Transverse colon (tissue), 4 donors: ENCODE data around the gene EIF4E1B. TPM values are rescaled to one million over a fixed set of nuclear protein-coding genes. Genes with fewer than 3 reads are reported as not detected.

Experiments
- DNase-seq: peaks from one replicate; pipeline ENCODE4 v3.0.0-alpha.2; 2019
- H3K27ac ChIP-seq, 4 donors: fragments of 200-600 bp; sonication (generic); 2 replicates each; pipeline ENCODE4 v1.5.1; 2016 to 2018; ENCODE audit warnings: inconsistent platforms in 4 of 4
- H3K27me3 ChIP-seq: fragments of 200-600 bp; sonication (generic); 2 replicates; pipeline ENCODE4 v1.5.1; 2017; ENCODE audit warnings: inconsistent platforms
- H3K36me3 ChIP-seq, 4 donors: fragments of 200-600 bp; sonication (generic); 2 replicates each; pipeline ENCODE4 v1.5.1; 2017 to 2019; ENCODE audit warnings: inconsistent platforms in 4 of 4
- H3K4me1 ChIP-seq, 4 donors: fragments of 200-600 bp; sonication (generic); 2 replicates each; pipeline ENCODE4 v1.5.1; 2017 to 2020; ENCODE audit warnings: inconsistent platforms in 4 of 4
- H3K4me3 ChIP-seq, 4 donors: fragments of 200-600 bp; sonication (generic); 1 replicate in 1 of 4; 2 replicates in 3 of 4; pipeline versions ENCODE4 v1.5.1 to v1.6.1; 2017 to 2019; ENCODE audit warnings: inconsistent platforms in 4 of 4
- H3K9me3 ChIP-seq, 2 donors: fragments of 200-600 bp; sonication (generic); 2 replicates each; pipeline ENCODE4 v1.5.1; 2017 to 2019; ENCODE audit warnings: inconsistent platforms in 2 of 2
- CTCF ChIP-seq, 5 experiments: fragments of 200-600 bp in 3 of 5; fragments of 450-650 bp in 2 of 5; sonication (generic) in 3 of 5; IDR thresholded peaks; 1 replicate in 2 of 5; 2 replicates in 3 of 5; pipeline ENCODE4 v1.5.1; 2016 to 2017; ENCODE audit warnings: antibody characterized with exemption in 5 of 5, inconsistent platforms in 3 of 5, mild to moderate bottlenecking in 2 of 5, moderate library complexity in 1 of 5
- EP300 ChIP-seq: sonication (generic); formaldehyde crosslinking; IDR thresholded peaks from one replicate; pipeline ENCODE4 v1.6.1; 2017; ENCODE audit warnings: antibody characterized with exemption, low read depth
- POLR2A ChIP-seq: fragments of 450-650 bp; IDR thresholded peaks from one replicate; pipeline ENCODE4 v1.6.1; 2016; ENCODE audit warnings: antibody characterized with exemption, mild to moderate bottlenecking, moderate library complexity
- POLR2AphosphoS5 ChIP-seq, 3 donors: sonication (generic); formaldehyde crosslinking; IDR thresholded peaks; one replicate each; pipeline ENCODE4 v1.6.1; 2016; ENCODE audit warnings: antibody characterized with exemption in 3 of 3
- WGBS, 2 donors: methylation state at CpG; one replicate each; pipeline ENCODE4 v1.1.5; 2018; ENCODE audit warnings: low coverage in 1 of 2; 5-methylcytosine and 5-hydroxymethylcytosine counted together
- in situ Hi-C, 4 donors: fragments of 200-750 bp; cut with MboI; loops; one replicate each; pipeline versions ENCODE4 v1.15.0 to v1.15.1; 2017; ENCODE audit warnings: low sequenced_read_pairs in 3 of 4, low pct_ligation_motif_present in 1 of 4, low pct_unique_long_range_greater_than_20kb in 1 of 4
- intact Hi-C: fragments of 100-400 bp; cut with DNase I; formaldehyde crosslinking; loops from one replicate; pipeline ENCODE4 v1.15.1; 2023; ENCODE audit warnings: low total_unique reads
- total RNA-seq, 4 donors: library from RNA; depleted of rRNA; stranded (reverse); fragments of >200 nt; gene quantifications; one replicate each; pipeline ENCODE4 v1.1.0, GENCODE V29; 2016

The EIF4E1B gene
- total RNA-seq, 4 donors from 2014 or later = not detected

- H3K4me1 ChIP-seq = peaks cover 0 to 17% (median 12%) of the 10 kb centered on the region in 4 donors
- peak overlapping the region in 2 of 4 donors; percentile 14 to 15 for H3K27ac ChIP-seq
- in situ Hi-C loops (loop anchor here in 3 of 4 donors (25.0 kb wide), 2 partner anchors 253 to 303 kb away; no protein-coding TSS in a partner anchor), intact Hi-C loops (no loop called here)
- peak; percentile 46 for DNase-seq
- peak overlapping the region in 1 of 4 donors; percentile 26 for H3K4me3 ChIP-seq
- 43% methylated on average over 11 of the region's 11 CpGs; no CpG with 5 or more reads in 1 of the 2 donors for WGBS, 2 donors
- H3K36me3 ChIP-seq = no peaks in the 10 kb centered on the region
- H3K27me3 ChIP-seq = peaks cover 7% of the 10 kb centered on the region
- H3K9me3 ChIP-seq = no peaks in the 10 kb centered on the region
- no peak for TF ChIP-seq POLR2A
- TF ChIP-seq EP300 = no peak
- no peak for TF ChIP-seq CTCF (IDR thresholded peaks at IDR 0.05)
- no peak for TF ChIP-seq POLR2AphosphoS5 (IDR thresholded peaks at IDR 0.05)
Observed at GRCh38 chr5:176658817-176659511, 28.5 kb downstream of the EIF4E1B start.

DNA sequence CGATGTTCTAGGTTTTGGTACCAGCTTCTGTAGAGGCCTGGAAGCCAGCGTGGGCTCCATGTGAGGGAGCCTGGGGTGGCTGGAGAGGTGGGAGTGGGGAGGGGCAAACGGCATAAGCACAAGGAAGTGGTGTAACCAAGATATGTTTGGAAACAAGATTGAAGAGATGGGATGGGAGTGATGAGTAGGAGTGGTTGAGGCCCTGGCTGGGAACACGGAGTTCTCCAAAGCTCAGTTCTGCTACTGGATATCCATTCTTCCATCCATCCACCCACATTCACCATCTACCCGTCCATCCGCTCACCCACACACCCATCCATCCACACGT, 29.0 kb downstream of the EIF4E1B start:
- WGBS, 2 donors = 60 to 78% methylated on average over 2 to 7 of the region's 7 CpGs
- in situ Hi-C loops = loop anchor here in 3 of 4 donors (25.0 kb wide), 2 partner anchors 253 to 303 kb away; no protein-coding TSS in a partner anchor

GRCh38 chr5:176659860-176660461, 29.5 kb downstream of the EIF4E1B start:
- Histone ChIP-seq H3K4me3 (no peak overlapping the region), H3K27me3 (peaks cover 10% of the 10 kb centered on the region), H3K4me1 (peaks cover 0 to 17% (median 12%) of the 10 kb centered on the region in 4 donors), H3K36me3 (no peaks in the 10 kb centered on the region), H3K9me3 (no peaks in the 10 kb centered on the region), H3K27ac (no peak overlapping the region)
- intact Hi-C loops = no loop called here
- WGBS, 2 donors = 72 to 92% methylated on average over 2 to 4 of the region's 4 CpGs
- no peak for DNase-seq
- in situ Hi-C loops = loop anchor here (10.0 to 25.0 kb wide), 3 partner anchors 252 to 305 kb away; no protein-coding TSS in a partner anchor
- TF ChIP-seq CTCF (IDR thresholded peaks at IDR 0.05) (no peak), EP300 (no peak), POLR2AphosphoS5 (IDR thresholded peaks at IDR 0.05) (no peak), POLR2A (no peak)

More for the DNA sequence above, 29.0 kb downstream of the EIF4E1B start:
- no peak for DNase-seq
- no peak for TF ChIP-seq EP300
- TF ChIP-seq POLR2A = no peak
- TF ChIP-seq POLR2AphosphoS5 (IDR thresholded peaks at IDR 0.05) = no peak
- no peak for TF ChIP-seq CTCF (IDR thresholded peaks at IDR 0.05)
- peaks cover 7% of the 10 kb centered on the region for H3K27me3 ChIP-seq
- no peaks in the 10 kb centered on the region for H3K36me3 ChIP-seq
- peaks cover 0 to 17% (median 12%) of the 10 kb centered on the region in 4 donors for H3K4me1 ChIP-seq
- no peaks in the 10 kb centered on the region for H3K9me3 ChIP-seq
- intact Hi-C loops = no loop called here
- peak overlapping the region in 1 of 4 donors; percentile 15 for H3K27ac ChIP-seq
- no peak overlapping the region for H3K4me3 ChIP-seq

GRCh38 chr5:176660530-176660859, 30.0 kb downstream of the EIF4E1B start:
- H3K27me3 ChIP-seq = peaks cover 10% of the 10 kb centered on the region
- DNase-seq = no peak
- H3K4me1 ChIP-seq = peaks cover 0 to 17% (median 12%) of the 10 kb centered on the region in 4 donors
- no peak for TF ChIP-seq POLR2A
- no peak for TF ChIP-seq EP300
- TF ChIP-seq CTCF (IDR thresholded peaks at IDR 0.05) = no peak
- no peak for TF ChIP-seq POLR2AphosphoS5 (IDR thresholded peaks at IDR 0.05)
- in situ Hi-C loops = loop anchor here (10.0 to 25.0 kb wide), 3 partner anchors 252 to 304 kb away; no protein-coding TSS in a partner anchor
- WGBS, 2 donors = 33% methylated on average over 1 of the region's 1 CpG; no CpG with 5 or more reads in 1 of the 2 donors
- no peak overlapping the region for H3K27ac ChIP-seq
- H3K9me3 ChIP-seq = no peaks in the 10 kb centered on the region
- H3K4me3 ChIP-seq = no peak overlapping the region
- intact Hi-C loops = no loop called here
- no peaks in the 10 kb centered on the region for H3K36me3 ChIP-seq
